ENCODE data around the gene MCM8. TPM values are rescaled to one million over a fixed set of nuclear protein-coding genes. Genes with fewer than 3 reads are reported as not detected.

The MCM8 gene
- total and polyA plus RNA-seq, 9 of the 15 experiments (the other 6 are each of a cell fraction or from before 2014, with no cell fraction given) = 4.5 to 43.8 (median 25.4) TPM

GRCh38 chr20:5950271-5951031, at the start of gene MCM8, which contains the start of gene TRMT6 (continued):
- 0 out of 2 replicates have a peak, but pooled peaks have one; percentile 36 for TF ChIP-seq ZBTB43 (CRISPR knock-in tag; IDR thresholded peaks at IDR 0.05)
- peak; percentile 80 for TF ChIP-seq SIN3B (IDR thresholded peaks at IDR 0.05; ENCODE audit: low read depth)
- 0 out of 2 replicates have a peak, but pooled peaks have one; percentile 7 for TF ChIP-seq ZBTB33 (CRISPR knock-in tag; IDR thresholded peaks at IDR 0.05)
- peak; percentile 98 for TF ChIP-seq SAP30 (IDR thresholded peaks at IDR 0.05; ENCODE audit: borderline replicate concordance, insufficient read depth, low read depth, low read length, poor library complexity, severe bottlenecking)
- TF ChIP-seq RNF219 (CRISPR knock-in tag; IDR thresholded peaks at IDR 0.05) = no peak
- TF ChIP-seq FOXA3 (CRISPR knock-in tag; conservative IDR thresholded peaks at IDR 0.05 in 1 of 2, IDR thresholded peaks at IDR 0.05 in 1 of 2) = 0 out of 4 replicates have a peak, but pooled peaks of 1 of the 2 experiments have one; percentile 38
- TF ChIP-seq HCFC1 (IDR thresholded peaks at IDR 0.05; ENCODE audit: low read depth, low read length) = peak; percentile 70
- TF ChIP-seq SP1 (CRISPR knock-in tag; IDR thresholded peaks at IDR 0.05) = peak; percentile 72
- no peak for TF ChIP-seq HINFP (tag; conservative IDR thresholded peaks at IDR 0.05; ENCODE audit: low read depth)
- TF ChIP-seq KDM1A (IDR thresholded peaks at IDR 0.05) = no peak
- TF ChIP-seq HMG20A (CRISPR knock-in tag; conservative IDR thresholded peaks at IDR 0.05) = no peak
- TF ChIP-seq KLF13 (tag; IDR thresholded peaks at IDR 0.05; ENCODE audit: borderline replicate concordance, low read depth) = peak; percentile 75
- TF ChIP-seq ZNF263 (CRISPR knock-in tag; IDR thresholded peaks at IDR 0.05; ENCODE audit: borderline replicate concordance) = peak; percentile 99
- peak; percentile 95 for TF ChIP-seq E2F8 (IDR thresholded peaks at IDR 0.05; ENCODE audit: low read depth, partially characterized antibody)
- peak; percentile 87 to 94; a peak in 3 of 4 replicates for TF ChIP-seq SIN3A (IDR thresholded peaks at IDR 0.05; ENCODE audit: borderline replicate concordance in 2 of 2, control insufficient read depth in 1 of 2, low read depth in 2 of 2, low read length in 2 of 2)
